SK-N-SH (cell line): ENCODE results near the gene DNAJC25. TPM values are rescaled to one million over a fixed set of nuclear protein-coding genes. Genes with fewer than 3 reads are reported as not detected.
"Not testable (repeated sequence)": the region's sequence is repeated elsewhere in the genome, so short reads cannot be mapped to it uniquely, and the experiment has no call there.

ENCODE experiments used
- CTCF ChIA-PET: fragments of 300-600, 350-600 bp; formaldehyde crosslinking; extraction: SDS; loops from one replicate; lab custom pipeline; 2021; lab: Yijun Ruan, JAX
- POLR2A ChIA-PET: fragments of 350-600 bp; sonication (Branson Sonifier 250); formaldehyde crosslinking; extraction: SDS; loops from one replicate; lab custom pipeline; 2020; ENCODE audit warnings: antibody characterized with exemption, inconsistent platforms; lab: Yijun Ruan, JAX
- DNase-seq: peaks from one replicate; pipeline ENCODE4 v3.0.0; 2012
- H2AFZ ChIP-seq: fragments of 200-600 bp; sonication (generic); 2 replicates; pipeline ENCODE4 v1.8.1; 2016; ENCODE audit warnings: antibody characterized with exemption, mild to moderate bottlenecking, low read depth
- H3F3A ChIP-seq: fragments of 200-600 bp; sonication (generic); replicated peaks from 2 replicates; pipeline ENCODE3; 2016; ENCODE audit warnings: antibody characterized with exemption, mild to moderate bottlenecking; ENCODE audit not compliant: insufficient read depth
- H3K27ac ChIP-seq, 2 experiments: fragments of 200-500 bp in 1 of 2; fragments of 200-600 bp in 1 of 2; sonication (Bioruptor generic) in 1 of 2; sonication (generic), shearing (Covaris generic) in 1 of 2; 2 replicates each; pipeline versions ENCODE4 v1.5.1 to v1.6.1; 2014 to 2016; ENCODE audit warnings: low read depth in 2 of 2, inconsistent platforms in 1 of 2, low read length in 1 of 2, mild to moderate bottlenecking in 1 of 2, mixed read lengths in 1 of 2
- H3K27me3 ChIP-seq: fragments of 200-600 bp; sonication (generic), shearing (Covaris generic); 2 replicates; pipeline ENCODE4 v1.6.1; 2016; ENCODE audit warnings: mixed run types; ENCODE audit not compliant: insufficient read depth
- H3K36me3 ChIP-seq, 2 experiments: fragments of 200-500 bp in 1 of 2; fragments of 200-600 bp in 1 of 2; sonication (Bioruptor generic) in 1 of 2; sonication (generic) in 1 of 2; replicated peaks in 1 of 2; 2 replicates each; pipeline versions ENCODE3 to v1.5.1; 2014 to 2016; ENCODE audit warnings: low read length in 1 of 2, mild to moderate bottlenecking in 1 of 2; ENCODE audit not compliant: insufficient read depth in 2 of 2, control insufficient read depth in 1 of 2
- H3K4me1 ChIP-seq, 2 experiments: fragments of 200-500 bp in 1 of 2; fragments of 200-600 bp in 1 of 2; sonication (Bioruptor generic) in 1 of 2; sonication (generic), shearing (Covaris generic) in 1 of 2; 2 replicates each; pipeline versions ENCODE4 v1.5.1 to v1.6.1; 2014 to 2016; ENCODE audit warnings: low read depth in 1 of 2, low read length in 1 of 2, mixed run types in 1 of 2; ENCODE audit not compliant: insufficient read depth in 2 of 2, control insufficient read depth in 1 of 2
- H3K4me2 ChIP-seq: fragments of 200-600 bp; sonication (generic), shearing (Covaris generic); 2 replicates; pipeline ENCODE4 v1.6.1; 2017; ENCODE audit warnings: mixed run types
- H3K4me3 ChIP-seq, 2 experiments: fragments of 200-500 bp in 1 of 2; fragments of 200-600 bp in 1 of 2; sonication (Bioruptor generic) in 1 of 2; sonication (generic), shearing (Covaris generic) in 1 of 2; 2 replicates each; pipeline versions ENCODE4 v1.5.1 to v1.8.1; 2014 to 2016; ENCODE audit warnings: low read depth in 2 of 2, inconsistent platforms in 1 of 2, low read length in 1 of 2, mild to moderate bottlenecking in 1 of 2, mixed read lengths in 1 of 2, moderate library complexity in 1 of 2
- H3K79me2 ChIP-seq: fragments of 200-600 bp; sonication (generic); 2 replicates; pipeline ENCODE4 v1.8.1; 2017; ENCODE audit warnings: mild to moderate bottlenecking; ENCODE audit not compliant: insufficient read depth
- H3K9ac ChIP-seq: fragments of 200-600 bp; sonication (generic); 2 replicates; pipeline ENCODE4 v1.6.1; 2017; ENCODE audit warnings: mixed run types
- H3K9me2 ChIP-seq: fragments of 200-600 bp; sonication (generic); 2 replicates; pipeline ENCODE4 v1.6.1; 2017; ENCODE audit warnings: mixed run types
- H3K9me3 ChIP-seq: fragments of 200-600 bp; sonication (generic); 2 replicates; pipeline ENCODE4 v1.6.1; 2017; ENCODE audit warnings: mixed run types, mild to moderate bottlenecking, moderate library complexity
- H4K20me1 ChIP-seq: fragments of 200-600 bp; sonication (generic); 2 replicates; pipeline ENCODE4 v1.6.1; 2017; ENCODE audit warnings: mild to moderate bottlenecking, mixed run types; ENCODE audit not compliant: insufficient read depth
- CHD2 ChIP-seq: fragments of 150-350 bp; IDR thresholded peaks from 2 replicates; pipeline ENCODE4 v1.6.1; 2018; ENCODE audit warnings: low read length; ENCODE audit not compliant: partially characterized antibody
- EP300 ChIP-seq, 2 experiments: IDR thresholded peaks; 2 replicates each; pipeline versions ENCODE4 v1.4.0 to v1.6.1; 2012; ENCODE audit warnings: borderline replicate concordance in 1 of 2, low read depth in 1 of 2, low read length in 1 of 2
- EZH2phosphoT487 ChIP-seq: fragments of 200-600 bp; sonication (generic); IDR thresholded peaks from 2 replicates; pipeline ENCODE4 v1.6.1; 2017; ENCODE audit warnings: low read depth, mixed run types, mild to moderate bottlenecking, antibody characterized with exemption, moderate library complexity, borderline replicate concordance
- GATA2 ChIP-seq: sonication (generic); formaldehyde crosslinking; IDR thresholded peaks from 2 replicates; pipeline ENCODE4 v1.5.0; 2020; ENCODE audit warnings: mild to moderate bottlenecking, missing genetic modification reagents
- MAX ChIP-seq: IDR thresholded peaks from 2 replicates; pipeline ENCODE4 v1.4.0; 2012; ENCODE audit warnings: low read depth
- MXI1 ChIP-seq: IDR thresholded peaks from 2 replicates; pipeline ENCODE4 v1.6.1; 2012; ENCODE audit warnings: mild to moderate bottlenecking, low read depth, low read length, improper control_type of control experiment
- NRF1 ChIP-seq: IDR thresholded peaks from 2 replicates; pipeline ENCODE4 v1.6.1; 2012; ENCODE audit warnings: low read depth, mild to moderate bottlenecking, low read length
- RCOR1 ChIP-seq: fragments of 150-350 bp; IDR thresholded peaks from 2 replicates; pipeline ENCODE4 v1.6.1; 2017; ENCODE audit warnings: antibody characterized with exemption, low read length
- RXRA ChIP-seq: IDR thresholded peaks from 2 replicates; pipeline ENCODE4 v1.4.0; 2012; ENCODE audit warnings: low read depth, mild to moderate bottlenecking, borderline replicate concordance
- SIN3A ChIP-seq: IDR thresholded peaks from 2 replicates; pipeline ENCODE4 v1.6.1; 2012; ENCODE audit warnings: low read depth, mild to moderate bottlenecking, low read length, moderate library complexity, borderline replicate concordance
- SMC3 ChIP-seq: IDR thresholded peaks from 2 replicates; pipeline ENCODE4 v1.6.1; 2012; ENCODE audit warnings: low read depth, low read length, improper control_type of control experiment
- TAF1 ChIP-seq: IDR thresholded peaks from 2 replicates; pipeline ENCODE4 v1.6.1; 2012; ENCODE audit warnings: low read depth, mild to moderate bottlenecking, low read length, moderate library complexity, borderline replicate concordance
- TEAD4 ChIP-seq: IDR thresholded peaks from 2 replicates; pipeline ENCODE4 v1.4.0; 2012; ENCODE audit warnings: mild to moderate bottlenecking, borderline replicate concordance; ENCODE audit not compliant: insufficient read depth
- WGBS: methylation state at CpG from one replicate; pipeline ENCODE4 v1.1.6; 2017; ENCODE audit warnings: low lambda C conversion rate; 5-methylcytosine and 5-hydroxymethylcytosine counted together
- polyA plus RNA-seq, 3 experiments: library from polyadenylated mRNA; depleted of rRNA; stranded (reverse); fragments of >200 nt; gene quantifications; 2 replicates each; pipeline ENCODE4 v1.2.3, GENCODE V29; 2012
- TF ChIP-seq, protein P1 (sequence below): fragments of 150-350 bp; IDR thresholded peaks from 2 replicates; pipeline ENCODE4 v1.6.1; 2016; ENCODE audit warnings: mild to moderate bottlenecking, low read depth, low read length

DNAJC25 gene
- polyA plus RNA-seq, 1 of the 3 experiments (the other 2 are of a cell fraction), result 3.3 TPM

- Histone ChIP-seq H2AFZ (no peak overlapping the region), H4K20me1 (peaks cover 21% of the 10 kb centered on the region; the same call in 1 of the 2 replicates), H3K27me3 (no peaks in the 10 kb centered on the region), H3K9me3 (no peaks in the 10 kb centered on the region)
- POLR2A ChIA-PET, result no interaction called here
- no peak for TF ChIP-seq RCOR1
- TF ChIP-seq, protein P1, sequence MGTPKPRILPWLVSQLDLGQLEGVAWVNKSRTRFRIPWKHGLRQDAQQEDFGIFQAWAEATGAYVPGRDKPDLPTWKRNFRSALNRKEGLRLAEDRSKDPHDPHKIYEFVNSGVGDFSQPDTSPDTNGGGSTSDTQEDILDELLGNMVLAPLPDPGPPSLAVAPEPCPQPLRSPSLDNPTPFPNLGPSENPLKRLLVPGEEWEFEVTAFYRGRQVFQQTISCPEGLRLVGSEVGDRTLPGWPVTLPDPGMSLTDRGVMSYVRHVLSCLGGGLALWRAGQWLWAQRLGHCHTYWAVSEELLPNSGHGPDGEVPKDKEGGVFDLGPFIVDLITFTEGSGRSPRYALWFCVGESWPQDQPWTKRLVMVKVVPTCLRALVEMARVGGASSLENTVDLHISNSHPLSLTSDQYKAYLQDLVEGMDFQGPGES, result no peak
- no peak for TF ChIP-seq TEAD4
- TF ChIP-seq SIN3A, result no peak
- no peak for TF ChIP-seq SMC3
- TF ChIP-seq NRF1, result no peak
- TF ChIP-seq EZH2phosphoT487, result no peak
- TF ChIP-seq MAX, result no peak
- TF ChIP-seq, all 33 proteins: peak for 0
- Histone ChIP-seq H3K9me2 (no peaks in the 10 kb centered on the region), H3K4me2 (no peak overlapping the region), H3K79me2 (peaks cover 52% of the 10 kb centered on the region), H3F3A (peaks cover 4% of the 10 kb centered on the region), H3K4me1 (peaks cover 0 to 2% of the 10 kb centered on the region in 2 experiments; a peak in 1 of 4 replicates), H3K9ac (no peak overlapping the region), H3K36me3 (peaks cover 2 to 38% of the 10 kb centered on the region in 2 experiments), H3K27ac (no peak overlapping the region), H3K4me3 (no peak overlapping the region)
- 100% methylated on average over 1 of the region's 1 CpG for WGBS
- no peak for DNase-seq
- CTCF ChIA-PET, result interaction anchor here (0.6 to 1.1 kb wide), 3 partner anchors 11 to 70 kb away, joined by 3 to 4 read pairs (median 4); no protein-coding TSS in a partner anchor
Observed at GRCh38 chr9:111668026-111668573, 37.0 kb downstream of the DNAJC25 start.

DNA sequence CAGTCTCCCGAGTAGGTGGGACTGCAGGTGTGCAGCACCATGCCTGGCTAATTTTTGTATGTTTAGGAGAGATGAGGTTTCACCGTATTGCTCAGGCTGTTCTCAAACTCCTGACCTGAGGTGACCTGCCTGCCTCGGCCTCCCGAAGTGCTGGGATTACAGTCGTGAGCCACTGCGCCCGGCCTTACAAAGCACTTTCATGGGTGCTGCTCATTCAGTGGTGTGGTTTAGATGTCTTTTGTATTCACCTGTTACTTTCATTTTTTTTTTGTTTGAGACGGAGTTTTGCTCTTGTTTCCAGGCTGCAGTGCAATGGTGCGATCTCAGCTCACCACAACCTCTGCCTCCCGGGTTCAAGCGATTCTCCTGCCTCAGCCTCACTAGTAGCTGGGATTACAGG, 37.5 kb downstream of the DNAJC25 start:
- H4K20me1 ChIP-seq, result peaks cover 16% of the 10 kb centered on the region; the same call in 1 of the 2 replicates
- CTCF ChIA-PET, result not testable (repeated sequence)

DNA sequence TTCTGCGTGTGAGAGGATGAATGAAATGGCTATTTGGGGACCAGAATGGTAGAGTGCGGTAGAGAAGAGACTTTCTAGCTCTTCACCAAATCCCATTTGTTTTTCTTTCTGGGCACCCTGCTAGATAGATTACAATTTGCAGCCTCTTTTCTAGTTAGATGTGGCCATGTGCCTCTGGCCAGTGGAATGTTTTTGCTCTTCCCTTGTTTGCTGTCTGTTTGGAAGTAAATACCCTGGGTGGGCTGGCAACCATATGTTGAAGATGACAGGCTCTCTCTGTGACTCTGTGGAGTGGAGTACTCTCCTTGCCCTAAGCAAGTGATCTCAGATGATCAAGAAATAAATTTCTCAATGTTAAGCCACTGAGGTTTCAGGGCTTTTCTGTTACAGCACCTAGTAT, 43.2 kb downstream of the DNAJC25 start:
- no peak overlapping the region for H3K4me2 ChIP-seq
- H4K20me1 ChIP-seq, result no peaks in the 10 kb centered on the region
- POLR2A ChIA-PET, result interaction anchor here (0.8 kb wide), 1 partner anchor 13 kb away, joined by 4 read pairs; the partner anchor contains the start of gene GNG10
- no peaks in the 10 kb centered on the region for H3K27me3 ChIP-seq
- TF ChIP-seq GATA2 (CRISPR knock-in tag) (no peak), RXRA (no peak), TAF1 (no peak), MXI1 (peak; percentile 63; the same call in 1 of the 2 replicates), EP300 (IDR thresholded peaks at IDR 0.05; ENCODE audit: borderline replicate concordance in 1 of 2, low read depth in 1 of 2, low read length in 1 of 2) (0 out of 4 replicates have a peak, but pooled peaks of 1 of the 2 experiments have one; percentile 58), CHD2 (peak; percentile 44), RCOR1 (peak; percentile 82)
- H3K9ac ChIP-seq, result no peak overlapping the region
- H3K4me3 ChIP-seq, result no peak overlapping the region
- H3F3A ChIP-seq, result no peaks in the 10 kb centered on the region
- WGBS, result 89% methylated on average over 2 of the region's 2 CpGs
- no peaks in the 10 kb centered on the region for H3K9me2 ChIP-seq
- peaks cover 8 to 9% of the 10 kb centered on the region in 2 experiments for H3K36me3 ChIP-seq
- H3K9me3 ChIP-seq, result no peaks in the 10 kb centered on the region
- no peak overlapping the region for H2AFZ ChIP-seq
- DNase-seq, result peak; percentile 53
- peaks cover 0 to 2% of the 10 kb centered on the region in 2 experiments; a peak in 1 of 4 replicates for H3K4me1 ChIP-seq
- no peaks in the 10 kb centered on the region for H3K79me2 ChIP-seq
- CTCF ChIA-PET, result interaction anchor here (0.8 to 1.5 kb wide), 6 partner anchors 12 to 417 kb away, joined by 3 to 4 read pairs (median 4); no protein-coding TSS in a partner anchor
- no peak overlapping the region for H3K27ac ChIP-seq

More for the DNA sequence above, 37.5 kb downstream of the DNAJC25 start:
- peaks cover 2 to 38% of the 10 kb centered on the region in 2 experiments for H3K36me3 ChIP-seq
- H3K4me2 ChIP-seq, H3K4me1 ChIP-seq, H3K9me3 ChIP-seq, DNase-seq, H3K9ac ChIP-seq, H3K9me2 ChIP-seq, H3F3A ChIP-seq, H3K27ac ChIP-seq, H3K27me3 ChIP-seq, H2AFZ ChIP-seq, POLR2A ChIA-PET, H3K4me3 ChIP-seq: not testable (repeated sequence)
- WGBS, result 99% methylated on average over 9 of the region's 11 CpGs
- peaks cover 47% of the 10 kb centered on the region for H3K79me2 ChIP-seq
